Measurements from ENCODE around the gene EPHA3.

DNA sequence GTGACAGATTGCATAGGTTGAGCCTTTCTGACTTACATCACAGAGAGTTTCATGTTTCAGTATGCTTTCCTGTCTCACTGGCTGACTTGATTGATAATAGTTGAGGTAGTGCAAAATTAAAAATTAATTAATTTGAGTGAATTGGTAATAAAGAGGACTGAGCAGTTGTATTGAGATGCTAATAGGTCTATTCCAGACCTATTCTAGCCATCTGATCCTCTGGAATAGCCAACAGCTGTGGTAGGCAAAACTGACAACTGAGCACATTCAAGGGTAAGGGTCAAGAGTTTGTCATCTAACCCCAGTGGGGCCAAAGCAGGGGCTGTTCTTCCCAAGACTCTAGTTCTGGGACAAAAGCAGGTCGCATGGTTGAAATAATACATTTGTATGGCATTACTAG lies 132.4 kb downstream of the EPHA3 start:
- no peak for TF ChIP-seq CTCF (IDR thresholded peaks at IDR 0.05)
- TF ChIP-seq POLR2A (IDR thresholded peaks at IDR 0.05) = no peak
- TF ChIP-seq POLR2AphosphoS5 (IDR thresholded peaks at IDR 0.05) = no peak

Measured in stomach (tissue), 4 donors.